ENCODE data around the gene CELF1.

- TF ChIP-seq CTCF (IDR thresholded peaks at IDR 0.05; ENCODE audit: insufficient read depth, low read length, poor library complexity, severe bottlenecking) (no peak), EZH2phosphoT487 (conservative IDR thresholded peaks at IDR 0.05; ENCODE audit: low read length) (no peak)
Observed at GRCh38 chr11:47495011-47495855, 57.7 kb downstream of the CELF1 start.
